Cerebellar cortex (tissue), 1 donor: ENCODE measurements around the gene BTBD17.
"Not testable (repeated sequence)": the region's sequence is repeated elsewhere in the genome, so short reads cannot be mapped to it uniquely, and the experiment has no call there.

Source experiments
- DNase-seq: peaks from one replicate; pipeline ENCODE4 v3.0.0-alpha.2; 2015; ENCODE audit warnings: low spot score

Gene BTBD17, protein sequence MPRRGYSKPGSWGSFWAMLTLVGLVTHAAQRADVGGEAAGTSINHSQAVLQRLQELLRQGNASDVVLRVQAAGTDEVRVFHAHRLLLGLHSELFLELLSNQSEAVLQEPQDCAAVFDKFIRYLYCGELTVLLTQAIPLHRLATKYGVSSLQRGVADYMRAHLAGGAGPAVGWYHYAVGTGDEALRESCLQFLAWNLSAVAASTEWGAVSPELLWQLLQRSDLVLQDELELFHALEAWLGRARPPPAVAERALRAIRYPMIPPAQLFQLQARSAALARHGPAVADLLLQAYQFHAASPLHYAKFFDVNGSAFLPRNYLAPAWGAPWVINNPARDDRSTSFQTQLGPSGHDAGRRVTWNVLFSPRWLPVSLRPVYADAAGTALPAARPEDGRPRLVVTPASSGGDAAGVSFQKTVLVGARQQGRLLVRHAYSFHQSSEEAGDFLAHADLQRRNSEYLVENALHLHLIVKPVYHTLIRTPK

DNA sequence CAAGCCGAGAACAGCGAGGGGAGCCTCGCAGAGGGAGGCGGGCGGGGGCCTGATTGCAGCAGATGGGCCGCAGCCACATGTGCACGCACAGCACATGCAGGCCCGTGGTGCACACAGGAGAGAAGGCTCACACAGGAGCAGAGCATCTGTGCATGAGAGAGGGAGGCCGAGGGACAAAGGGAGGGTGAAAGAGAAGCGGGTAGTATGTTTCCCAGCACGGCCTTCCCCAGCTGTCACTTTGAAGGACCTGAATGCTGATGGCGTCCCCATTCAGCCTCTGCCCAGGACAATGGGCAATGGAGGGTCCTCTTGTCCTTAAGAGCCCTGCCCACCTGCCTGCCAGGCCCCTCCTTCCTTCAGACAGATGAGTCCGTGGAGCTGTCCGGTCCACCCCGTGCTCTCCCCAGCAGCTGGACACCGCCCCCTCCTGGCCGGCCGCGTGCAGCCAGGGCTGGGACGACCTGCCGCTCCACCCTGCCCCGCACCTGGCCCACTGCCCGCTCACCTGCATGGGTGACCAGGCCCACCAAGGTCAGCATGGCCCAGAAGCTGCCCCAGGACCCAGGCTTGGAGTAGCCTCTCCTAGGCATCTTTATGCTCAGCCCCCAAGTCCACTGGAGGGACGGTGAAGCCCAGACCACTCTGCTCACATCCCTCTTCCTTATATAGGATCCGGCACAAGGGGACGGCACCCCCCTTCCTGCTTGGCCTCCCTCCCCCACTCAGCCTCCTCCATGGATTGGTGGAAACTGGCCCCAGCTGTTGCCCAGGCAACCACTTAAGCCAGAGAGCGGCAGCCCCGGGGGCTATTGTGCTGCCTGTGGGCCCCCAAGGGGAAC, at the start of gene BTBD17:
TSS of gene BTBD17 (minus strand) at position 639 of the 839 bp plus-strand sequence. CDS start at position 590, 49 bp downstream.
- DNase-seq, result peak; percentile 22

DNA sequence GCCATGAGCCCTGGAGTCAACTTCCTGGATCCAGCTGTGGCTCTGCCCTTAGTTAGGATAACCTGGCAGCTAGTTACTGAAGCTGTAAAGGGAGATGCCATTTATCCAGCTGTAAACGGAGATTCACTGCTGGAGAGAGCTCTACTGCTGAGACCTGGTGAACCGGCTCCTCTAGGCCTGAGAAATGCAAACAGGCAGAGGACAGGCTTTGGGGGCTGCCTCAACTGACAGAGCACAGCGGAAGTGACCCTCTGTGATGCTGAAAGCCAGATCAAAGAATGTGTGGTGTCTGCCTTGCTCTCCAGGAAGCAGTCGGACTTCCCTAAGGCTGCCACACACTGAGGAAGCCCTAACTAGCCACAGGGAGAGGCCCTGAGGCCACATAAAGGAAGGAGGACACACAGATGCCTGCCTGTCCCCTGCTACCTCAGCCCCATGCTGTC, 48.4 kb upstream of the BTBD17 start:
- no peak for DNase-seq

DNA sequence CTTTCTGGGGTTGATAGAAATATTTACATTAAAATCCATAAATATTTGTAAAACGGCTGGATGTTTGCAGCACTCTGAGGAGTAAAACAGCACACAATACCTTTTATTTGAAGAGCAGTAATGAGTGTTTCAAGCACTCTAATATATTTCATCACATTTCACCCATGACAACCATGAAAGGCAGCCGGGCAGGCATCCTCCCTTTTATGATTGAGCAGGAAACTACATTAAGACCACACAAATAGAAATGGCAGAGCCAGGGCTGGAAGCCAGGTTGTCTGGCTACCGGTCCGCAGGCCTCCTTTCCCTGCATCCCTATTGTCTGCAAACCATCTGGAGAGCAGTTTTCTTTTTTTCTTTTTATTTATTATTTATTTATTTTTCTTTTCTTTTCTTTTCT, 47.1 kb upstream of the BTBD17 start:
- DNase-seq, result peak; percentile 86

DNA sequence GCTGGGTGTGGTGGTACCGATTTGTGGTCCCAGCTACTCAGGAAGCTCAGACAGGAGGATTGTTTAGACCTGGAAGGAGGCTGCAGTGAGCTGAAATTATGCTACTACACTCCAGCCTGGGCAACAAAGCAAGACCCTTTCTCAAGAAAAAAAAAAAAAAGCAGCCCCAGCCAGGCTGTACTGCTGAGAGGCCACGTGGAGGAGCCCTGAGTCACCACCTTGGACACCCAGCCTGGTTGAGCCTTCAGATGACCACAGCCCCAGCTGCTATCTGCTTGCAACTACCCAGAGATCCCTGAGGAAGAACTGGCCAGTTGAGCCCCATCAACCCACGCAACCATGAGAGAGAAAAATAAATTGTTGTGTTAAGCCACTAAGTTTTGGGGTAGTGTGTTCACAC, 46.6 kb upstream of the BTBD17 start:
- DNase-seq, result no peak

DNA sequence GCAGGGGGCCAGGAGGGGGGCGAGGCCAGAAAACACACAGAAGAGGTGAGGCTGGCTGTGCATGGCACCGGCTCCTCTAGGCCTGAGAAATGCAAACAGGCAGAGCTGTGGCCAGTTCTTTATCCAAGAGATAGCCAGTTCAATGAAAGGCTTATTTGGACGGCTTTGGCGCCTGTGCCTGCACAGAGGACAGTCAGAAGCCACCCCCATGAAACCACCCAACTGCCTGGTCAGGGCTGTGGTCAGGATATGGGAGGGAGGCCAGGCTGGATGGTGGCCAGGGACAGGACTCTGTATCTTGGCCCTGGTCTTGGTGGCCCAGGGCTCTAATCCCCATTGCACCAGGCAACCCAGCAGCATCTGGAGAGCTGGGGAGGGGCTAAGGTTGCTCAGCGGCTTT, 45.7 kb upstream of the BTBD17 start:
- no peak for DNase-seq

DNA sequence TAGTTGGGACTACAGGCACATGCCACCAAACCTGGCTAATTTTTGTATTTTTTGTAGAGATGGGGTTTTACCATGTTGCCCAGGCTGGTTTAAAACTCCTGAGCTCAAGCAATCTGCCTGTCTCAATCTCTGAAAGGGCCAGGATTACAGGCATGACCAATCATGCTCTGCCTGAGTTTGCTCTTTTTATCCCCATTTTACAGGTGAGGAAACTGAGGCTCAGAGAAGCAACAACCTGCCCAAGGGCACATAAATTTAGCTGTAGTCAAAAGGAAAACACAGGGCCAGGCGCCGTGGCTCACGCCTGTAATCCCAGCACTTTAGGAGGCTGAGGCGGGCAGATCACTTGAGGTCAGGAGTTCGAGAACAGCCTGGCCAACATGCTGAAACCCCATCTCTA, 43.6 kb upstream of the BTBD17 start:
- DNase-seq, result not testable (repeated sequence)

DNA sequence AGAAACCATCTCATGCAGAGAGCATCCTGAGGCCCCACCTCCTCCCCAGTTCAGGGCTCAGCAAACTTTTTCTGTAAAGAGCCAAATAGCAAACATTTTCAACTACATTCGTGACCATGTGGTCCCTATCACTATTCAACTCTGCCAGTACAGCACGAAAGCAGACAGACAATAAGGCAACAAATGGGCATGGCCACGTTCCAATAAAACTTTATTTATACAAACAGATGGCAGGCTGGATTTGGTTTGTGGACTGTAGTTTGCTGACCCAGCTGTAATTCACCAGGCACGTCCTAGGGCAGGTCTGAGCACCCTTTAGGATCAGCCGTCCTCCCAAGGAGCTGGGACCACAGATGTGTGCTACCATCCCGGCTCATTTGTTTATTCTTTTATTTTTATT, 43.1 kb upstream of the BTBD17 start:
- no peak for DNase-seq

DNA sequence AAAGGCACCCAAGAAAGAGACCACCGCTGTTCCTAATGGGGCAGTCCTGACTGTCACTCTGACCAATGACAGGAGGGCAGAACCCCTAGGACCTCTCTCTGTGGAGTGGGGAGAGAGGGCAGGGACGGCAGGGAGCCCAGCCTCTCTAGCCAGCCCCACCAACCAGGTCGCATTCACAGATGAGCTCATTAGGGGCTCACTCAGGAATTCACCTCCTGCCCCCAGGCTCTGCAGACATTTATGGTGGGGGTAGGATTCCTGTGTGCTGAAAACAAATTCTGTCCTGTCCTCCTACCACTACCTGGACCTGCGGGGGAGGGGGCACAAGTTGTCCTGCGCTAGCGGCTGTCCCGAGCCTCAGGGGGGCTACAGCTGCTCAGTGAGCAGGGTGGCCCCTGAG, 42.5 kb upstream of the BTBD17 start:
- DNase-seq, result no peak

DNA sequence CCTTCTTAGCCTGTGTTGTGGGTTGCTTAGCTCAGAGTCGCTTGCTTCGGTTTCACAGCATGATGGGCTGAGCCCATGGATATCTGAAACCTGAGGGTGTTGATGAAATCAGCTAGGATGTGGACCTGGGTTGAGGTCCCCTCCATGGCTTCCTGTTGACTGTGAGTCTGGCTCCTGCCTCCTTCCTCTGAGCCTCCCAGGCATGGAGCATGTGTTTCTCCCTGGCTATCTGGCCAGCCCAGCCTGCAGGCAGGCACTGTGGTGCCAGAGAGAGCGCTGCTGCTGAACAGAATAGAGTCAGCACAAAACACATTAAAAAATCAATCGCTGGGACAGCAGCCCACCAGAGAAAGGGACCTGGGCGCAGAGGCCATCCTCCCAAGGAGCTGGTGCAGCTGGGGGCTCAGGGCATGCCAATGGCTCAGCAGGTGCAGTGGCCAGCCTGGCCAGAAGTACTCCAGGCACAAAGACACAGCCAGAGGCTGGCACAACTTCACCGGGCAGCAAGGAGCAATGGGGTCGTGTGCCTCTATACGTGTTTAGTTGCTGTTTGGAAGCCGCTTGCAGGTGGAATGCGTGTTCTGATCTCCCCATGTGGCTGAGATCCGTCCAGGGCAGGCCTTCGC, 42.0 kb upstream of the BTBD17 start:
- DNase-seq, result peak; percentile 83

DNA sequence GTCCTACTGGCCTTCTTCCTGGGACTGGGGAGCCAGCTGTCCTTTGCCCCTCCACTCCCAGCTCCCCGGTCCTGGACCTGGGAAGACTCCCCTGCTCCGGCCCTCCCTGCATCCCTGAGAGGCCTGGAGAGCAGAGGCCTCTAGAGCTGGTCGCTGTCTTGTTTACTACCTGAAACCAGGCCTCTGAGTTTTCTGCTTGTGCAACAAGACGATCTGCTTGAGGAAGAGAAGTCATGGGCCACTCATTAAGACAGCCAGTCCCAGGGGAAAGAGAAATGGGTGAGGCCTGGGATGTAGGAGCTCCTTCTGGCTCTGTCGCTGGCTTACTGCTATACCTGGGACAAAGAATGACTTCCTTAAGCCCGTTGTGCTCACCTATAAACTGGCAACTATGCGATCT, 40.4 kb upstream of the BTBD17 start:
- no peak for DNase-seq

DNA sequence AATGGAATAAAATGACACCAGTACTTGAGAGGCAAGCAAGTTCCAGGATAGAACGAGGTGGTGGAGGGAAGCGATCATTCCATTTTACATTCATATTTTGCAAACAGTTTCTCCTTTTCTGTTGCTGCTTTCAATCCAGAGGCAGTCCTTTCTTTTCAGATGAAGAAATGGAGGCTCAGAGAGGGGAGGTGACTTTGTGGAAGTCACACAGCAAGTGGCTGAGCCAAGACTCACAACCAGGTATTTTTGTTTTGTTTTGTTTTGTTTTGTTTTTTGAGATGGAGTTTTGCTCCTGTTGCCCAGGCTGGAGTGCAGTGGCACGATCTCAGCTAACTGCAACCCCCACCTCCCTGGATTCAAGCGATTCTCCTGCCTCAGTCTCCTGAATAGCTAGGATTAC, 34.9 kb upstream of the BTBD17 start:
- DNase-seq, result no peak

DNA sequence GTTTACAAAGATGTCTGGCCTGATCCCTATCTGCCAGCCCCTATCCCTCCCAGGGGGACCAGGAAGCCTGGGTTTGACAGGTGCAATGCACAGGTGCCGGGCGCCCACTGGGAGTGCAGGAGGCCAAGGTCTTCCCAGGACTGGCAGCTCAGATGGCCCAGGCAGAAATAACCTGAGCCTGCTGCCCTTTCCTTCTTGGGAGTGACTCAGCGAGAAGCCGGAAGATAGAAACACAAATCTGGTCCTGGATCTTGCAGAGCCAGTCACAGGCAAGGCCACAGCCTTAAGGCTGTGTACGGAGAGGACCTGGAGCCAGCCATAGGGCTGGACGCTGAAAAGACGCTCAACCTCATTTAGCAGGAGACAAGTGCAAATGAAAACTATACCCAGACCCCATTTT, 33.3 kb upstream of the BTBD17 start:
- DNase-seq, result peak; percentile 91

DNA sequence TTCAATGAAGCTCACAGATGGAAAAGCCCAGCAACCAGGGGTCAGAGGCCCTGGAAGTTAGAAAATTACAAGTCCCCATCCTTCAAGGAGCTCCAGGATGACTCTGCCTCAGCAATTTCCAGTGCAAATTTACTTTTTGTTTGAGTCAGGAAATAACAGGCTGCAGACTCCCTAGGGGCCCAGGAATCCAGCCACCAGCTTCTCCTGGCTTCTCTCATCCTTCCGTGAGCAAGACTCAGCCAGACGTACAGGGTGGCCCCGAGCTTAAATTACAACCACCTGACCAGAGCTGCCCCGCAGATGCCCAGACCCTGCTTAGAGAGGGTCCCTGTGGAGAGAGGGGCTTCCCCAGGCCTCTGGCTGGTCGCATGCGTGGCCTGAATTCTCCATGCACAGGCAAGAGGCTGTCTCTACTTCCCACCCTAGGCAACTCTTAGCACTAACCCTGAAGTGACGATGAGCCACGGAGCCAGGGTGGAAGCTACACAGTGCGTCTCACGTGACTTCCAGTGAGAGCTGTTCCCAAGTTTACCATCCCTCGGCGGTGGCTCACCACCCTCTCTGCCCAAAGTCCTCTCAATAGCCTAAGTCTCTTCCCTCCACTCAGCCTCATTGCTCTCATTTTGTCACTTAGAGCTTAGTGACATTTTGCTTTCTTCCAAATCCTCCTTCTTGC, 32.7 kb upstream of the BTBD17 start:
- DNase-seq, result no peak

DNA sequence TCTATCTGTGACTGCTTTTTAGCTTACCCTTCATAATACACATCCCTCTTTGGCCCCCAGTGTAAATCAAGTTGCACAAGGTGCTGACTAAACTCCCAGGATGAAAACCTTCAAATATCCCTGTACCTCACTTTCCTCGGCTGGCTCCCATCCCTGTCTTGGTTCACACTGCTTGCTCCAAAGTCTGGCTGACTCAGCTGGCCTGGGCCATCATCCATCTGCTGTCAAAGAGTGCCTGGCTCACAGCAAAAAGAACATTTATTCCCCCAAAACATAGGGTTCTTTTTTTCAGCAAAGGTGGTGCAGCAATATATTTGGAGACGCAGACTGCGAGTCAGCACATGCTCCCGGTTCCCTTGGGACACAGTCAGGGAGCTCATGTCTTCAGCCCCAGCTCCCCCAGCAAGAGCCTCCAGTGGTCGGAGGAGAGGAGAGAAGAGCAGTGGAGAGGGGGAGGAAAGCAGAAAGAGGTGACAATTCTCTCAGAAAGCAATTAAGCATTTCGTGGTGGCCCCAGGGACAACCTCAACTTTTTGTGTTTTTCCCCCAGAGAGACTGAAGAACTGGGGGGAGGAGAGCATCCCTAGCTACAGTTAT, 31.8 kb upstream of the BTBD17 start:
- peak; percentile 88 for DNase-seq

DNA sequence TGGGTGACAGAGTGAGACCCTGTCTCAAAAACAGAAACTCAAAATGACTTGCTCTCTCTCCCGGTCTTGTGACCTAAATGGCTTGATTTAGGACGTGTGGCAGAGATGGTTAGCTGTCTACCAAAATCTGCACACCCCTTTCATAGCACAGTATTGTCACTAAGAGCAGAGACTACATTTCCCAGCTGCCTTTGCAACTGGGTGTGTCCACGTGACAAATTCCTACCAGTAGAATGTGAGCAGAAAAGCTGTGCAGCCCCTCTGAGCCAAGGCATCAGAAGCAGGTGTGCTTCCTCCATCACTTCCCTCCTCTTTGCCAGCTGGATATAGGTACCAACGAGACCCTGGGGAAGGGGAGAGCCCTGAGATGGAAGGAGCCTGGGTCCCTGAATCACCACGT, 31.2 kb upstream of the BTBD17 start:
- peak; percentile 79 for DNase-seq

DNA sequence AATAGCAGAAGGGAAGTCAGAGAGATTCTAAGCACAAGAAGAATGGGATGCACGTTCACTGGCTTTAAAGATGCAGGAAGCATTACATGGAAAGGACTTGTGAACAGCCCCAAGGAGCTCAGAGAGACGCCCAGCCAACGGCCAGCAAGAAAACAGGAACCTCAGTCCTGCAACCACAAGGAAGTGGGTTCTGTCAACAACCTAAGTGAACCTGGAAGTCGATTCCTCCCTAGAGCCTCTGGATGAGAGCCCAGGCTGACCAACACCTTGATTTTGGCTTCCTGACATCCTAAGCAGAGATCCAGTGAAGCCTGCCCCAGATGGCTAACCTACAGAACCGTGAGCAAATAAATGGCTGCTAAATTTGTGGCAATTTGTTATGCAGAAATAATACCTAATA, 30.1 kb upstream of the BTBD17 start:
- DNase-seq, result peak; percentile 62

DNA sequence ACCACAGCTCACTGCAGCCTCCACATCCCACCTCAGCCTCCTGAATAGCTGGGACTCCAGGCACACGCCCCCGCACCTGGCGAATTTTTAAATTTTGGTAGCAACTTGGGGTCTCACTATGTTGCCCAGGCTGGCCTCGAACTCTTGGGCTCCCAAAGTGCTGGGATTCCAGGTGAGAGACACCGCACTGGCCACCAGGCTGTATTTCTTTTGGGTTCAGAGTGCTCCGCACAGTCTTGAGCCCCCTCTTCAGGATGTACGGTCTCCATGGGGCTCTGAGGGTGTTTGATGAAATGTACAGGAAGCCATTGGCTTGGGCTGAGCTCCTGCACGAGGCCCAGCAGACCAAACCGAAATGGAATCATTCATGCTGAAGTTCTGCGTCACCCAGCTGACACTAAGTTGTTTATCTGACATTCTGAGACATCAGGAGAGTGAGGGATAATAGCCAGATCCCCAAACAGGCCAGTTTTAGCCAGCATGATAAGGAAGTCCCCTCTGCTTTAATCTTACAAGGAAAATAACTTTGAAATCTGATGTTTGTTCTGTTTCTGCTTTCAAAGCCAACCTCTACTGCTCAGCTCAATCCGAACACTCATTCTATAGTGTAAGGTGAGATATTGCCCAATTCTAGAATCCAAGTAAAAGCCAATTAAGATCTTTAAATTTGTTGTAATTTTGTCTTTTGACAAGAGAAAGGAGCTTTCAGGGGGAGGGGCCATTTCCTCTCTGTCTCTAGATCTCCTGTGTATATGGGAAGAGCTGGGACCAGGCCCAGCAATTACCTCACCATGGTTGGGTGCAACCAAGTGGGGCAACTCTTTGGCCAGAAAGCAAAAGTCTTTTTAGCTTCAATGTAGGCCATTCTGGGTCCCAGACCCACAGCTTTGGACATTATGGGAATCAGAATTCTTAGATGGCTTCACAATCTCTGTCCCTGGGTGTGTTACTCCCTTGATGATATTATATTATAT, 29.3 kb upstream of the BTBD17 start:
- no peak for DNase-seq

DNA sequence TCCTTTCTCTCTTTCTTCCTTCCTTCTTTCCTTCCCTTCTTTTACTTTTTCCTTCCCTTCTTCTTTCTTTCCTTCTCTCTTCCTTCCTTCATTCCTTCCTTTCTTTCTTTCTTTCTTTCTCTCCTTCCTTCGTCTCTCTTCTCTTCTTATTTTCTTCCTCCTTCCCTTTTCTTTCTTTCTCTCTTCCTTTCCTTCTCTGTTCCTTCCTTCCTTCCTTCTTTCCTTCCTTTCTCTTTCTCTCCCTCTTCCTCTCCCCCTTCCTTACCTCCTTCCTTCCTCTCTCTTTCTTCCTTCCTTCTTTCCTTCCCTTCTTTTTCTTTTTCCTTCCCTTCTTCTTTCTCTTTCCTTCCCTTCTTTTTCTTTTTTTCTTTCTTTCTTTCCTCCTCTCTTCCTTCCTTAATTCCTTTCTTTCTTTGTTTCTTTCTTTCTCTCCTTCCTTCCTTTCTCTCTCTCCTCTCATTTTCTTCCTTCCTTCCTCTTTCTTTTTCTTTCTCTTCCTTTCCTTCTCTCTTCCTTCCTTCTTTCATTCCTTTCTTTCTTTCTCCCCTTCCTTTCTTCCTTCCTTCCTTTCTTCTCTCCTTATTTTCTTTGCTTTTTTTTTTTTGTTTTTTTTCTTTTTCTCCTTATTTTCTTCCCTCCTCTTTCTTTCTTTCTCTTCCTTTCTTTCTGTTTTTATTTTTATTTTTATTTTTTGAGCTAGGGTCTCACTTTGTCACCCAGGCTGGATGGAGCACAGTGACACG, 28.4 kb upstream of the BTBD17 start:
- no peak for DNase-seq

DNA sequence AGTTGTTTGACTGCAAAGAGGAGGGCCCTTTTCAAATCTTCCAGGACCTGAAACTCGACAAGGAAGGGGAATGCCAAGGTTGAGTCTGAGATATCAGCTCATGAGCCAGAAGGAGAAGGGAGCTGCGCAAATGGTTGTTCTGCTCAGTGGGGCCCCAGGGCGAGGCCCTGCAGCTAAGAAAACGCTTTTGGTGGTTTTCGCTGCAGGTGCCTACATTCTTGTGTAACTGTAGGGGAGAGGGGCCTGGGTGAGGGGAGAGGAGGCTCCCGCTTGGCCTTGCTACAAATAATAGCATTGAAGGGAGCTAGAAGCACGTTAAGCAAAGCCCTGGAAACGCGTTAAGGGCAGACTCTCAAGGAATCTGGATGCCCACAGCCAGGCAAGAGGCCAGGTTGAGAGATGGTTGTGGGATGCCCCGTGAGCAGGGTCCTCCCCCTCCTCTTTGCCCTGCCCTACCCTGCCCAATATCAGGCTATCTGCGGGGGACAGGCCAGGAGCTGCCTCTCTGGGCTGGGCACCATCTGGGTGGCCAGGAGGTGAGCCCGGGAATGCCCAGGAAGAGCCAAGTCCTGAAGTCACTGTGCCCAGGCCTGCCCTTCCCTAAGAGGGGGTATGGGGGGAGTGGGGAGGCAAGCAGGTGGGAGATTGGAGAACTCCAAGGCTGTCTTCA, 27.6 kb upstream of the BTBD17 start:
- DNase-seq, result peak; percentile 61
